Chondrocyte (in vitro differentiated cells): ENCODE measurements around the gene COX4I2. TPM values are rescaled to one million over a fixed set of nuclear protein-coding genes. Genes with fewer than 3 reads are reported as not detected.

Source experiments
- DNase-seq: peaks from one replicate; pipeline ENCODE4 v3.0.0; 2021; ENCODE audit warnings: mixed read lengths, low spot score
- H3K27ac Mint-ChIP-seq: one replicate; pipeline ENCODE4 v1.8.0; 2021; ENCODE audit warnings: mild to moderate bottlenecking, moderate library complexity, mixed read lengths; ENCODE audit not compliant: unreplicated experiment
- H3K27me3 Mint-ChIP-seq: 2 replicates; pipeline ENCODE4 v1.8.0; 2021; ENCODE audit warnings: low read depth, mixed read lengths
- H3K36me3 Mint-ChIP-seq: 2 replicates; pipeline ENCODE4 v1.8.0; 2021; ENCODE audit warnings: low read depth, mixed read lengths
- H3K4me1 Mint-ChIP-seq: 2 replicates; pipeline ENCODE4 v1.8.0; 2021; ENCODE audit warnings: low read depth, mild to moderate bottlenecking, mixed read lengths
- H3K4me3 Mint-ChIP-seq: one replicate; pipeline ENCODE4 v1.8.0; 2021; ENCODE audit warnings: mild to moderate bottlenecking, moderate library complexity, mixed read lengths; ENCODE audit not compliant: unreplicated experiment
- H3K9me3 Mint-ChIP-seq: 2 replicates; pipeline ENCODE4 v1.8.0; 2021; ENCODE audit warnings: low read depth, mixed read lengths
- total RNA-seq: library from RNA; stranded (reverse); gene quantifications from 3 replicates; pipeline ENCODE4 v1.2.1, GENCODE V29; 2021
- TF ChIP-seq, protein P1 (sequence below): fragments of 200-600 bp; sonication (generic); IDR thresholded peaks from 2 replicates; pipeline ENCODE4 v1.5.0; 2021; ENCODE audit warnings: antibody characterized with exemption, mild to moderate bottlenecking, moderate library complexity

The COX4I2 gene
- total RNA-seq, 1 donor from 2014 or later: not detected

DNA sequence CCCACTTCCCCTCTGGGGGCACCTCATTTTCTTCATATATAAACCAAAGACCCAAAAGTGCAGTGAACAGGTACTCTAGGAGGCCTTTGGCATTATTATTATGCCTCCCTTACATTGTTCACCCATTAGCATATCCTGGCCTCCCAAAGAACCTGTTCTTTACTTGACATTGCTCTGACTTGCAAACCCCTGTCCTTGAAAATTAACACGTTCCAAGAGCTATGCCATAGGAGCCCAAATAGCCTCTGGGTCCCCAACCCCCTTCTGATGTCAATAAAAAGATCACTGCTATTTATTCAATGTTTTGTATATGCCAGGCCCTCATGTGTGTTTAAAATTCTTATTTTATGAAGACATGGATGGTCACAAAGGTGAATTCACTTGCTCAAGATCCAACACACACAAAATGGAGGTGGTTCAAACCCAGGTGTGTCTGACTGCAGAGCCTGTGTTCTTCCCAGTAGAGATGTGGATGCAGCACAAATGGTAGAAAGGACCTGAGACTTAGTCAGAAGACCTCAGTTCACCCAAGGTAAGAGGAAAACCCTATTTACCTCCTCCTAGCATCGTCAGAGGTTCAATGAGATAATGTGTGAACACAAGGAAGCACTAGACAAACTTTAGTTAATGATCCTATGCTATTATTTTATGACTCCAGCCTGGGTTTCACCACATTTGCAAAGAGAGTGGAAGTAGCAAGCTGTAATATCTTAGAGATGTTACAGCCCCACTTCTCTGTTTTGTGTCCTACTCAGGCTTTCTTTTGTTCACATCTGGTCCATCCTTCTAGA is 48.3 kb downstream of the COX4I2 start:
- Mint-ChIP-seq H3K4me1 (peaks cover 22% of the 10 kb centered on the region), H3K27me3 (no peaks in the 10 kb centered on the region), H3K4me3 (no peak overlapping the region), H3K9me3 (no peaks in the 10 kb centered on the region), H3K27ac (no peak overlapping the region), H3K36me3 (peaks cover 24% of the 10 kb centered on the region)
- TF ChIP-seq, protein P1, sequence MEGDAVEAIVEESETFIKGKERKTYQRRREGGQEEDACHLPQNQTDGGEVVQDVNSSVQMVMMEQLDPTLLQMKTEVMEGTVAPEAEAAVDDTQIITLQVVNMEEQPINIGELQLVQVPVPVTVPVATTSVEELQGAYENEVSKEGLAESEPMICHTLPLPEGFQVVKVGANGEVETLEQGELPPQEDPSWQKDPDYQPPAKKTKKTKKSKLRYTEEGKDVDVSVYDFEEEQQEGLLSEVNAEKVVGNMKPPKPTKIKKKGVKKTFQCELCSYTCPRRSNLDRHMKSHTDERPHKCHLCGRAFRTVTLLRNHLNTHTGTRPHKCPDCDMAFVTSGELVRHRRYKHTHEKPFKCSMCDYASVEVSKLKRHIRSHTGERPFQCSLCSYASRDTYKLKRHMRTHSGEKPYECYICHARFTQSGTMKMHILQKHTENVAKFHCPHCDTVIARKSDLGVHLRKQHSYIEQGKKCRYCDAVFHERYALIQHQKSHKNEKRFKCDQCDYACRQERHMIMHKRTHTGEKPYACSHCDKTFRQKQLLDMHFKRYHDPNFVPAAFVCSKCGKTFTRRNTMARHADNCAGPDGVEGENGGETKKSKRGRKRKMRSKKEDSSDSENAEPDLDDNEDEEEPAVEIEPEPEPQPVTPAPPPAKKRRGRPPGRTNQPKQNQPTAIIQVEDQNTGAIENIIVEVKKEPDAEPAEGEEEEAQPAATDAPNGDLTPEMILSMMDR: no peak
- no peak for DNase-seq

DNA sequence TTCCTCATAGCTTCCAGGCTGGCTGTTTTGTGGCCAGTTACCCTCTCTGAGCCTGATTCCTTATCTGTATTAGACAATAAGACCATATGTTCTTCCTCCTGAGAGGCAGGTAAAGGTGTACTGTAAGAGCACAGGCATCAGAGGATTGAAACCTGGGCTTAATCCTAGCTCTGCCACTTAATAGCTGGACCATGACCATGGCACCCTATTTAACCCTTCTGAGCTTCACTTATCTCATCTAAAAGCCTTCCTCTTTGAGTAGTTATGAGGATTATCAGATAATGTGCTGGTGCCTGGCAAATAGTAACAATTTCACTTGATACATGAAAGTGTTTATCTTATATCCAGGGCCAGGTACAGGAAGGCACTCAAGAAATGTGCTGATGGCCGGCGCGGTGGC is 50.1 kb downstream of the COX4I2 start:
- Mint-ChIP-seq H3K4me1 (peaks cover 30% of the 10 kb centered on the region), H3K27me3 (no peaks in the 10 kb centered on the region), H3K27ac (no peak overlapping the region), H3K9me3 (no peaks in the 10 kb centered on the region), H3K36me3 (peaks cover 28% of the 10 kb centered on the region), H3K4me3 (no peak overlapping the region)
- TF ChIP-seq, protein P1: no peak
- no peak for DNase-seq

DNA sequence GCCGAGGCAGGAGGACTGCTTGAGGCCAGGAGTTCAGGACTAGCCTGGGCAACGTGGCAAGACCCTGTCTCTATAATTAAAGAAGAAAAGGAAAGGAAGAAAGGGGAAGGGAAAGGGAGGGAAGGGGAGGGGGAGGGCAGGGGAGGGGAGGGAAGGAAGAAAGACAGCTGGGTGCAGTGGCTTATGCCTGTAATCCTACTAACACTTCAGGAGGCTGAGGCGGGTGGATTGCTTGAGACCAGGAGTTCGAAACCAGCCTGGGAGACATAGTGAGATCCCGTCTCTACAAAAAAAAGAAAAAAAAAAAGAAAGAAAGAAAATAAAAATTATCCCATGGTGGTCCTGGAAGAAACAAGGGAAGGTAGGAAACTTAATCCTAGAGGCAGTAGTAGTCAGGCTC is 51.4 kb downstream of the COX4I2 start:
- DNase-seq: no peak
- peaks cover 25% of the 10 kb centered on the region for H3K36me3 Mint-ChIP-seq
- no peaks in the 10 kb centered on the region for H3K9me3 Mint-ChIP-seq
- H3K4me1 Mint-ChIP-seq: peaks cover 30% of the 10 kb centered on the region
- no peaks in the 10 kb centered on the region for H3K27me3 Mint-ChIP-seq
- TF ChIP-seq, protein P1: no peak
- peak overlapping the region; percentile 66 for H3K27ac Mint-ChIP-seq
- H3K4me3 Mint-ChIP-seq: no peak overlapping the region

DNA sequence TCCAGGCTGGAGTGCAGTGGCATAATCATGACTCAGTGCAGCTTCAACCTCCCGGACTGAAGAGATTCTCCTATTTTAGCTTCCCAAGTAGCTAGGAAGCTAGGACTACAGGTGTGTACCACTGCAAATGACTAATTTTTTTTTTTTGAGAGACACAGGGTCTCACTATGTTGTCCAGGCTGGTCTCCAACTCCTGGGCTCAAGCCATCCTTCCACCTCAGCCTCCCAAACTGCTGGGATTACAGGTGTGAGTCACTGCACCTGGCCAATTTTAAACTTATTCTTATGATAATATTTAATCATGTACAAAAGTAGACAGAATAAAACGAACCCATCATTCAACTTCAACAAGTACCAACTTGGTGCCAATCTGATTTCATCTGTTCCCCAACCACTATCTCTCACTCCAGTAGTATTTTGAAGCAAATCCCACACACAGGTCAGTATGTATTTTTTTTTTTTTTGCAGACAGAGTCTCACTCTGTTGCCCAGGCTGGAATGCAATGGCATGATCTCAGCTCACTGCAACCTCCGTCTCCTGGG is 52.5 kb downstream of the COX4I2 start:
- Mint-ChIP-seq H3K27ac (peak overlapping the region; percentile 74), H3K9me3 (no peaks in the 10 kb centered on the region), H3K4me3 (no peak overlapping the region), H3K4me1 (peaks cover 39% of the 10 kb centered on the region), H3K36me3 (peaks cover 22% of the 10 kb centered on the region), H3K27me3 (no peaks in the 10 kb centered on the region)
- no peak for DNase-seq
- TF ChIP-seq, protein P1: no peak

DNA sequence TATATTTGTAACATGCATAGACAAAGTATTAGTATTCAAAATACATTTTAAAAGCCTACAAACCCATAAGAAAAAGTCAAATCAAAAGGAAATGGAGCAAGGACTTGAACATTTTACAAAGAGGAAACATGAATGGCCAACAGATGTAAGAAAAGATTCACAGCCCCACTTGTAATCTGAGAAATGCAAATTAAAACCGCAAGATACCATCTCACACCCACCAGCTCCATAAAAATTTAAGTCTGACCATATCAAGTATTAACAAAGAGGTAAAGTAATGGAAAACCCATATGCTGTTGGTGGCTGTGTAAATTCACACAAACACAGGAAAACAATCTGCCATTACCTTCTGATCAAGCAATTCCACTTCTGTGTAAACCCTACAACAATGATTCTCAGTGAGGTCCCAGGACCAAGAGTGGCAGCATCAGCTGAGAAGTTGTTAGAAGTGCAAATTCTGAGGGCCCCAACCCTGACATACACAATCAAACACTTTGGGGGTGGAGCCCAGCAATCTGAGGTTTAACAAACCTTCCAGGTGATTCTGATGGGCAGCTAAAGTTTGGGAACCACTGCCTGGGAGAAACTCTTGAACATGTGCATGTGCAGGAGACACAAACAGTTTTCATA is 54.0 kb downstream of the COX4I2 start:
- DNase-seq: no peak
- peaks cover 22% of the 10 kb centered on the region for H3K36me3 Mint-ChIP-seq
- no peaks in the 10 kb centered on the region for H3K27me3 Mint-ChIP-seq
- no peak overlapping the region for H3K4me3 Mint-ChIP-seq
- TF ChIP-seq, protein P1: no peak
- H3K27ac Mint-ChIP-seq: peak overlapping the region; percentile 70
- H3K4me1 Mint-ChIP-seq: peaks cover 51% of the 10 kb centered on the region
- H3K9me3 Mint-ChIP-seq: no peaks in the 10 kb centered on the region
